Measurements from ENCODE around the gene LDLRAD2. TPM values are rescaled to one million over a fixed set of nuclear protein-coding genes. Genes with fewer than 3 reads are reported as not detected.

The LDLRAD2 gene
- total and polyA plus RNA-seq, 3 donors from 2014 or later, result 1.3 to 1.9 (median 1.9) TPM

DNA sequence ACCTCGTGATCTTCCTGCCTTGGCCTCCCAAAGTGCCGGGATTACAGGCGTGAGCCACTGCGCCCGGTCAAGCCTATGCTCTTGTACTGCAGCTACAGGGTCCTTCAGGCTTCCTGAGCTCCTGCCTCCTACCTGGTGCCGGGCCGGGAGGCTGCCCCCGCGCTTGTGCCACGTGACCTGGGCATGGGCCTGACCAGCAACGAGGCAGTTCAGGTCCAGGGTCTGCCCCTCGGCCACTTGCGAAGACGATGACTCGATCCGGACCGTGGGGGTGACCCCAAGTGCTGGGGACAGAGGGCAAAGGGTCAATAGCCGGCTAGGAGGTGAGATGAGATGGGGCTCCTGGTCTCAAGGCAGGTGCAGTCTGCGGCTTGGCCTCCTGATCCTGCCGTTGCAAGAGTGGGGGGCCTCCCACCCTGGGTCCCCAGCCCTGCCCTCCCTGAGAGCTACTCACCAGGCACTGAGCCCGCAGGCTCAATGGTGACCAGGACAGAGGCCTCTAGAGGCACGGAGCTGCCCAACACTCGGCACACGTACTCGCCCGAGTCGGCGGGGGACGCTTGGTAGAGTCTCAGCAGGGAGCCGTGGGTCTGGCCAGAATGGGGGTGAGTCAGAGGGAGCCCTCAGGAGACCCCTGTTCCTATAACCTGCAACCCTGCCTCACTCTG is 38.0 kb downstream of the LDLRAD2 start:
- WGBS, 2 donors, result 92 to 93% methylated on average over 23 to 30 of the region's 30 CpGs
- Histone ChIP-seq H3K36me3 (ENCODE audit: low read depth, missing control alignments) (no peaks in the 10 kb centered on the region), H3K27ac (no peak overlapping the region), H3K4me3 (no peak overlapping the region), H3K4me1 (no peaks in the 10 kb centered on the region), H3K27me3 (no peaks in the 10 kb centered on the region), H3K9me3 (no peaks in the 10 kb centered on the region)
- no peak for DNase-seq
- TF ChIP-seq, protein P1, sequence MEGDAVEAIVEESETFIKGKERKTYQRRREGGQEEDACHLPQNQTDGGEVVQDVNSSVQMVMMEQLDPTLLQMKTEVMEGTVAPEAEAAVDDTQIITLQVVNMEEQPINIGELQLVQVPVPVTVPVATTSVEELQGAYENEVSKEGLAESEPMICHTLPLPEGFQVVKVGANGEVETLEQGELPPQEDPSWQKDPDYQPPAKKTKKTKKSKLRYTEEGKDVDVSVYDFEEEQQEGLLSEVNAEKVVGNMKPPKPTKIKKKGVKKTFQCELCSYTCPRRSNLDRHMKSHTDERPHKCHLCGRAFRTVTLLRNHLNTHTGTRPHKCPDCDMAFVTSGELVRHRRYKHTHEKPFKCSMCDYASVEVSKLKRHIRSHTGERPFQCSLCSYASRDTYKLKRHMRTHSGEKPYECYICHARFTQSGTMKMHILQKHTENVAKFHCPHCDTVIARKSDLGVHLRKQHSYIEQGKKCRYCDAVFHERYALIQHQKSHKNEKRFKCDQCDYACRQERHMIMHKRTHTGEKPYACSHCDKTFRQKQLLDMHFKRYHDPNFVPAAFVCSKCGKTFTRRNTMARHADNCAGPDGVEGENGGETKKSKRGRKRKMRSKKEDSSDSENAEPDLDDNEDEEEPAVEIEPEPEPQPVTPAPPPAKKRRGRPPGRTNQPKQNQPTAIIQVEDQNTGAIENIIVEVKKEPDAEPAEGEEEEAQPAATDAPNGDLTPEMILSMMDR (IDR thresholded peaks at IDR 0.05), result no peak
- intact Hi-C loops (cut with DNase I; ENCODE audit: low total_unique reads), result no loop called here

DNA sequence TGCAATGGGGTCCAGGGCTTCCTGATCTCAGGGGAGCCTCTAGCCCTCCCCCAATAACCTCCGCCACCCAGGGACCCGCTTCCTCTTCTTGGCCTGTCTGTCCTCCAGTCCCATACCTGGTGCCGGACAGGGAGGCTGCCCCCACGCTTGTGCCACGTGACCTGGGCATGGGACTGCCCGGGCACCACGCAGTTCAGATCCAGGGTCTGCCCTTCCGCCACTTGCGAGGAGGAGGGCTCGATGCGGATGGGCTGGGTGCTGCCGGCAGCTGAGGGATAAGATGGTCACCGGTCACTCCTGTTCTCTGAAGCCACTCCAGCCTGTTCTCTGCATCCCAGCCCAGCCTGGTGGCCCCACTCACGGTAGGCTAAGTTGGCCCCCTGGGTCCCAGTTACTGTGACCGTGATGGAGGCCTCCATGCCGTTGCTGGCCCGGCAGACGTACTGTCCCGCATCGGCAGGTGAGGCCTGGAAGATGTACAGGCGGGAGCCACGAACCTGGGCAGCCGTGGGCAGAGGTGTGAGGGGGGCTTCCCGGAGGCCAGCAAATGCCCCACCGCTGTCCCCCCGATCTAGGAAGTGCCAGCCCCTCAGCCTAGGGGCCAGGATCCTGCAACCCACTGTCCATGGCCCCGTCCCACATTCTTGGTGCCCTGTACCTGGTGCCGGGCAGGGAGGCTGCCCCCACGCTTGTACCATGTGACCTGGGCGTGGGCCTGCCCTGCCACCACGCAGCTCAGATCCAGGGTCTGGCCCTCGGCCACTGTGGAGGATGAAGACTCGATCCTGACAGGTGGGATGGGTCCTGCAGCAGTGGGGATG is 39.6 kb downstream of the LDLRAD2 start:
- intact Hi-C loops (cut with DNase I; ENCODE audit: low total_unique reads), result no loop called here
- H3K9me3 ChIP-seq, result no peaks in the 10 kb centered on the region
- no peak for TF ChIP-seq POLR2A (IDR thresholded peaks at IDR 0.05)
- TF ChIP-seq, protein P1 (IDR thresholded peaks at IDR 0.05), result no peak
- WGBS, 2 donors, result 95 to 100% methylated on average over 5 to 30 of the region's 33 CpGs
- no peaks in the 10 kb centered on the region for H3K4me1 ChIP-seq
- no peaks in the 10 kb centered on the region for H3K36me3 ChIP-seq (ENCODE audit: low read depth, missing control alignments)
- no peaks in the 10 kb centered on the region for H3K27me3 ChIP-seq
- H3K4me3 ChIP-seq, result no peak overlapping the region
- no peak for DNase-seq
- H3K27ac ChIP-seq, result no peak overlapping the region

DNA sequence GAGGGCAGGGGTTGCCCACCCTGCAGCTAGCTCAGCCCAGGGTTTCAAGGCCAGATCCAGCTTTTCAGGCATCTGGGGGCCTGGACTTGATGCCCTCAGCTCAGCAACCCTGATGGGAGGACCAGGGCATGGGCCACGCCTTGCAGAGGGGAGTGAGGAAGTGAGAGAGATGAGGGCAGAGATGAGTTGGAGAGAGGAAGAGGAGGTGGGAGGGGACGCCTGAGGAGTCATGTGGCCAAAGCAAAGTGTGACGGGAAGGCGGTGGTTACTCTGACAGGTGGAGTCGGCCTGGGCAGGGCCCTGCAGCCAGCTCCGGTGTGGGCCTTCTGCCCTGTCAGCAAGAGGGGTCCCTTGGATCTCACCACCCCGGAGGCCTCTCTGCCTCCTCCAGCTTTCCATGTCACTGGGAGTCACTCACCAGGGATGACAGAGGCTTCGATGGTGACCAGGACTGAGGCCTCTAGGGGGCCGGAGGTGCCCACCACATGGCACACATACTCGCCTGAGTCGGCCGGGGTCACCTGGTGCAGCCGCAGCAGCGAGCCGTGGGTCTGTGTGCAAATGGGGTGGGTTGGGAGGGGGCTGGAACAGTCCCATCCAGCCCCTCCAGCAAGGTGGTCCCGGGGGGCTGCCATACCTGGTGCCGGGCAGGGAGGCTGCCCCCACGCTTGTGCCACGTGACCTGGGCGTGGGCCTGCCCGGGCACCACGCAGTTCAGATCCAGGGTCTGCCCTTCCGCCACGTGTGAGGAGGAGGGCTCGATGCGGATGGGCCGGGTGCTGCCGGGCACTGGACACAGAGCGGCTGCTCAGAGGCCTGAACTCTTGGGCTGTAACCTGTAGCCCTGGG is 40.4 kb downstream of the LDLRAD2 start:
- no peak overlapping the region for H3K4me3 ChIP-seq
- H3K36me3 ChIP-seq (ENCODE audit: low read depth, missing control alignments), result no peaks in the 10 kb centered on the region
- H3K9me3 ChIP-seq, result no peaks in the 10 kb centered on the region
- no peak for DNase-seq
- no peaks in the 10 kb centered on the region for H3K27me3 ChIP-seq
- intact Hi-C loops (cut with DNase I; ENCODE audit: low total_unique reads), result no loop called here
- H3K4me1 ChIP-seq, result no peaks in the 10 kb centered on the region
- TF ChIP-seq, protein P1 (IDR thresholded peaks at IDR 0.05), result no peak
- no peak for TF ChIP-seq POLR2A (IDR thresholded peaks at IDR 0.05)
- WGBS, 2 donors, result 74 to 92% methylated on average over 6 to 29 of the region's 29 CpGs
- no peak overlapping the region for H3K27ac ChIP-seq

DNA sequence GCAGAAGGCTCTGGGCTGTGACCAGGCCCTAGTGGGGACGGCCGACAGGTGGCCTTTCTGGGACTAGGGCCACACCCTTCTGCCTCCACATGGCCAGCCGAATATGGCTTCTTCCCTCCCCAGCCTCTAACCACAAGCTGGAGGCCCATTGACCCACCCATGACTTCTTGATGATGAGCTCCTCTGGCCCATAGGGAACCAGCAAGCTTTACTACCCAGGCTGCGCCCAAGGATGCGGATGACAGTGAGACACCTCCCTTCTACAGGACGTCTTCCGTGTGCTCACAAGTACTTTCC is 41.0 kb downstream of the LDLRAD2 start:
- Histone ChIP-seq H3K36me3 (ENCODE audit: low read depth, missing control alignments) (no peaks in the 10 kb centered on the region), H3K27ac (no peak overlapping the region), H3K27me3 (no peaks in the 10 kb centered on the region), H3K4me3 (no peak overlapping the region), H3K4me1 (no peaks in the 10 kb centered on the region), H3K9me3 (no peaks in the 10 kb centered on the region)
- intact Hi-C loops (cut with DNase I; ENCODE audit: low total_unique reads), result no loop called here
- no peak for DNase-seq
- WGBS, 2 donors, result 90 to 95% methylated on average over 5 to 7 of the region's 7 CpGs
- no peak for TF ChIP-seq POLR2A (IDR thresholded peaks at IDR 0.05)
- TF ChIP-seq, protein P1 (IDR thresholded peaks at IDR 0.05), result no peak

All from testis (tissue), 3 donors.